Large intestine (tissue), 3 donors: Measurements from ENCODE around the gene RTP3. TPM values are rescaled to one million over a fixed set of nuclear protein-coding genes. Genes with fewer than 3 reads are reported as not detected.
A peak's percentile ranks its signal among the peaks of the same experiment; 100 is the strongest.

Experiments
- DNase-seq, 2 donors: peaks; one replicate each; pipeline versions ENCODE4 v3.0.0 to v3.0.0-alpha.2; 2013
- H3K27ac ChIP-seq: one replicate; pipeline ENCODE4 v1.5.1; 2013; ENCODE audit warnings: low read length
- H3K27me3 ChIP-seq: 2 replicates; pipeline ENCODE4 v1.6.1; 2013; ENCODE audit warnings: low read length; ENCODE audit not compliant: control insufficient read depth, insufficient read depth
- H3K36me3 ChIP-seq: 2 replicates; pipeline ENCODE4 v1.6.1; 2013; ENCODE audit warnings: low read length; ENCODE audit not compliant: control insufficient read depth, insufficient read depth
- H3K4me1 ChIP-seq: one replicate; pipeline ENCODE4 v1.6.1; 2013; ENCODE audit warnings: low read length; ENCODE audit not compliant: control insufficient read depth, insufficient read depth
- H3K4me3 ChIP-seq: one replicate; pipeline ENCODE4 v1.5.1; 2013; ENCODE audit warnings: low read length
- H3K9me3 ChIP-seq: one replicate; pipeline ENCODE4 v1.6.1; 2013; ENCODE audit warnings: mild to moderate bottlenecking, low read depth, low read length, moderate library complexity; ENCODE audit not compliant: control insufficient read depth
- WGBS: methylation state at CpG from one replicate; pipeline ENCODE4 v1.1.5; 2013; ENCODE audit warnings: low lambda C conversion rate; ENCODE audit not compliant: insufficient coverage; 5-methylcytosine and 5-hydroxymethylcytosine counted together
- polyA plus RNA-seq: library from polyadenylated mRNA; unstranded; fragments of 120-200 nt; gene quantifications from one replicate; pipeline ENCODE4 v1.2.1, GENCODE V29; 2013

RTP3 gene
- polyA plus RNA-seq, 1 donor: not detected

- H3K27me3 ChIP-seq: no peaks in the 10 kb centered on the region
- no peaks in the 10 kb centered on the region for H3K36me3 ChIP-seq
- DNase-seq: no peak
- H3K27ac ChIP-seq: no peak overlapping the region
- H3K4me3 ChIP-seq: no peak overlapping the region
- H3K9me3 ChIP-seq: no peaks in the 10 kb centered on the region
- WGBS: 100% methylated on average over 1 of the region's 4 CpGs
- peaks cover 53% of the 10 kb centered on the region for H3K4me1 ChIP-seq
Observed at GRCh38 chr3:46481636-46482035, 16.1 kb upstream of the RTP3 start.

GRCh38 chr3:46482632-46483350 lies 15.0 kb upstream of the RTP3 start:
- H3K4me3 ChIP-seq: no peak overlapping the region
- WGBS: no CpG with 5 or more reads among the region's 1 CpG
- peaks cover 54% of the 10 kb centered on the region for H3K4me1 ChIP-seq
- no peak for DNase-seq
- H3K27ac ChIP-seq: no peak overlapping the region
- H3K9me3 ChIP-seq: no peaks in the 10 kb centered on the region
- H3K27me3 ChIP-seq: no peaks in the 10 kb centered on the region
- no peaks in the 10 kb centered on the region for H3K36me3 ChIP-seq

- H3K27ac ChIP-seq: peak overlapping the region; percentile 93
- H3K4me3 ChIP-seq: no peak overlapping the region
- peaks cover 50% of the 10 kb centered on the region for H3K4me1 ChIP-seq
- H3K9me3 ChIP-seq: no peaks in the 10 kb centered on the region
- WGBS: no CpG with 5 or more reads among the region's 2 CpGs
- H3K27me3 ChIP-seq: no peaks in the 10 kb centered on the region
- DNase-seq: no peak
- no peaks in the 10 kb centered on the region for H3K36me3 ChIP-seq
Observed at GRCh38 chr3:46483825-46484224, 14.0 kb upstream of the RTP3 start.

DNA sequence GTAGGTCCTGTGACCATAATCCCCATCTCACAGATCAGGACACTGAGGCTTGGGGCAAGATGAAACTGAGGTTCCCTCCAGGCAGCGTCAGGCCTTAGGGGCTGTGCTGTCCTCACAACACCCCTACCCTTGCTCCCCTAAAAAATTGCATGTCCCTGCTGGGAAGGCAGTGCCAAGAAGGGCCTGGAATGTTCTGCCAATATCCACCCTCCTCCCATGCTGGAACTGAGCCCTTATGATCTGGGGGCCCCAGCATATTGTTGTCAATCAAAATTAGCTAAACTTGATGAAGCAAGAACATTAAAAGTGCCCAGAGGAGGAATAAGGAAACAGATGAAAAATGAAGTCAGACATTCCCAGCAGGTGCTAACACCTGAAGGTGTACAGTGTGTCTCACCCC lies 13.4 kb upstream of the RTP3 start:
- no peak overlapping the region for H3K4me3 ChIP-seq
- no peak for DNase-seq
- no peaks in the 10 kb centered on the region for H3K27me3 ChIP-seq
- no peaks in the 10 kb centered on the region for H3K9me3 ChIP-seq
- WGBS: no CpG with 5 or more reads among the region's 1 CpG
- no peaks in the 10 kb centered on the region for H3K36me3 ChIP-seq
- H3K27ac ChIP-seq: peak overlapping the region; percentile 93
- peaks cover 53% of the 10 kb centered on the region for H3K4me1 ChIP-seq

- H3K9me3 ChIP-seq: no peaks in the 10 kb centered on the region
- peak overlapping the region; percentile 93 for H3K27ac ChIP-seq
- no peaks in the 10 kb centered on the region for H3K36me3 ChIP-seq
- H3K4me1 ChIP-seq: peaks cover 53% of the 10 kb centered on the region
- H3K4me3 ChIP-seq: no peak overlapping the region
- peak; percentile 83 to 90 for DNase-seq
- no CpG with 5 or more reads among the region's 10 CpGs for WGBS
- H3K27me3 ChIP-seq: no peaks in the 10 kb centered on the region
Observed at GRCh38 chr3:46484911-46485778, 12.6 kb upstream of the RTP3 start.

DNA sequence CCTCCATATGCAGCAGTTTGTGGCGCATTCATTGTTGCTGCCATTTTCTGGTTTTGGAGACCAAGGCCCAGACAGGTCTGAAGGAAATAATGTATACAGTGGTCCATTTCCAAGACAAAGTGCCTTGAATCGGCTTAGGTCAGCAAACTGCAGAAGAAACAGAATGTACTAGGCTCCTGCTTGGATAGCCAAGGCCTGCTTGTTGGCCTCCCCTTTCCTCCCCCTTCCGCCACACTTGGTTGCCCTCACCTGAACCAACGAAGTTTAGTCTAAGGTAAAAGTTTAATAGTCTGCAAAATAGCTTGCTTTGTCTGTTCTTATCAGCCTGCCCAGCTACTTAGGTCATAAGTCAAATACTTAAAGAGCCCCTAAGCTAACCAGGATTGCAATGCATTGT lies 12.0 kb upstream of the RTP3 start:
- Histone ChIP-seq H3K4me3 (no peak overlapping the region), H3K4me1 (peaks cover 50% of the 10 kb centered on the region), H3K9me3 (no peaks in the 10 kb centered on the region), H3K27ac (peak overlapping the region; percentile 93), H3K27me3 (no peaks in the 10 kb centered on the region), H3K36me3 (no peaks in the 10 kb centered on the region)
- 0% methylated on average over 1 of the region's 4 CpGs for WGBS
- peak in 1 of 2 donors; percentile 54 for DNase-seq

DNA sequence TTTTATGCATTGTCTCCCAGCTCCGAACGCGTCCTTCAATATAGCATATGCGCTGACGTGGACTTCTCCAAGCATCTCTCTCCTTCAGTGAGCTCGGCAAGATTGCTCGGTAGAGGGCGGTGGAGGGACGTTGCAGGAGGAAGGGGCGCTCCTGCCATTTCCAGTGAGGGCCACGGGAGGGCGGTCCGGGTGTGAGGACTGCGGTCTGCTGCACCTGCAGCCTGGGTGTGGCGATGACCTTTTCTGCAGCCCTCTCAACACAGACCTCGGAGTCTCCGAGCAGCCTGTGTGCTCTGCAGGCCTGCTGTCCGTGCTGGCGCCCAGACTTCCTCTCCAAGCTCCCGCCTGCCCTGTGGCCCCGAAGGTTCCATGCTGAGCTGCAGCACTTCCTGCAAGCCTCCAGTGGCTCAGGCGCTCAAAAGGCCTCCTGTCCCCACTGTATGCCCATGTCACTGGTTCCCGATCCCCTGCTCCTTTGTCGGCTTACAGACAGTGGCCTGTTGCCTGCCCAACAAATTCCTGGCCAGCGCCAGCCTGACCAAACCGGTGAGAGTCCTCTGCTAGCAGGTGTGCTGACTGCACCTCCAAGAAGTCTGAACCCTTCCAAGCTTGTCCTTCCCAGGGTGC lies 8.9 kb upstream of the RTP3 start:
- Histone ChIP-seq H3K27ac (no peak overlapping the region), H3K36me3 (no peaks in the 10 kb centered on the region)
- no CpG with 5 or more reads among the region's 26 CpGs for WGBS

DNA sequence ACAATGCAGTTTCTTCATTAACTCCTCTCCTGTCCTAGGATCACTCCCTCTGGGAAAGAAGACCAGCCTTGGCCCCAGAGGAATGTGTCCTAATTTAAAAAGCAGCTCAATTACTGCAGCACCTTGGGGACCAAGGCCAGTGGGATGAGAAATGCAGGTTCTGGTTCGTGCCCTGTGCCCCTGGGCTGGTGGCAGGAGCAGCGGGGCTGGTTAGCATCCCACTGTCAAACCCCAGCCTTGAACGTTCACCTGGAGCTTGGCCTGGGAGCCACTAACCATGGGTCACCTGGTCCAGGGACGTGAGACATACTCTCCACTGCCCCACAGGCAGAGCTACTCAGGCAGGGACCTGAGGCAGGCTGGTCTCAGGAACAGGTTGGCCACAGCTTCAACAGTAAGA lies 8.4 kb upstream of the RTP3 start:
- Histone ChIP-seq H3K27me3 (no peaks in the 10 kb centered on the region), H3K4me3 (no peak overlapping the region), H3K27ac (no peak overlapping the region), H3K4me1 (peaks cover 31% of the 10 kb centered on the region), H3K36me3 (no peaks in the 10 kb centered on the region), H3K9me3 (no peaks in the 10 kb centered on the region)
- WGBS: no CpG with 5 or more reads among the region's 4 CpGs
- no peak for DNase-seq

More for the DNA sequence above, 8.9 kb upstream of the RTP3 start:
- peaks cover 37% of the 10 kb centered on the region for H3K4me1 ChIP-seq
- peak; percentile 90 to 91 for DNase-seq
- H3K9me3 ChIP-seq: no peaks in the 10 kb centered on the region
- H3K27me3 ChIP-seq: no peaks in the 10 kb centered on the region
- H3K4me3 ChIP-seq: no peak overlapping the region

DNA sequence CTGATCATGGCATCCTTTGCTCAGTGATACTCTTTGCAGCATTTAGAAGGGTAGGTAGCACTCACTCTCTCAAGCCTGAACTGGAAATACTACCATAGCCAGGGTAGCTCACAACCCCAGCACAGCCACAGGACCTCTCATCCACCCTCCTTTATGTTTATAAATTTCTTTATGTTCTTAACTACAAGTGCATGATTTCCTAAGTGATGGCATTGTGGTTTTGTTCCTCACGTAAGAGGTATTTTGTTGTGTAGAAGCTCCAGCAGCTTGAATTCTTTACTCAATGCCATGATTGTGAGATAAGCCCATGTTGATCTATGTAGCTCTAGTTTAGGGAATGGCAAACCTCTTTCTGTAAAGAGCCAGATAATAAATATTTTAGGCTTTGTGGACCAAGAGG lies 7.9 kb upstream of the RTP3 start:
- 71% methylated on average over 1 of the region's 1 CpG for WGBS
- no peak for DNase-seq
- Histone ChIP-seq H3K9me3 (no peaks in the 10 kb centered on the region), H3K4me3 (no peak overlapping the region), H3K4me1 (peaks cover 26% of the 10 kb centered on the region), H3K36me3 (no peaks in the 10 kb centered on the region), H3K27ac (no peak overlapping the region), H3K27me3 (no peaks in the 10 kb centered on the region)

DNA sequence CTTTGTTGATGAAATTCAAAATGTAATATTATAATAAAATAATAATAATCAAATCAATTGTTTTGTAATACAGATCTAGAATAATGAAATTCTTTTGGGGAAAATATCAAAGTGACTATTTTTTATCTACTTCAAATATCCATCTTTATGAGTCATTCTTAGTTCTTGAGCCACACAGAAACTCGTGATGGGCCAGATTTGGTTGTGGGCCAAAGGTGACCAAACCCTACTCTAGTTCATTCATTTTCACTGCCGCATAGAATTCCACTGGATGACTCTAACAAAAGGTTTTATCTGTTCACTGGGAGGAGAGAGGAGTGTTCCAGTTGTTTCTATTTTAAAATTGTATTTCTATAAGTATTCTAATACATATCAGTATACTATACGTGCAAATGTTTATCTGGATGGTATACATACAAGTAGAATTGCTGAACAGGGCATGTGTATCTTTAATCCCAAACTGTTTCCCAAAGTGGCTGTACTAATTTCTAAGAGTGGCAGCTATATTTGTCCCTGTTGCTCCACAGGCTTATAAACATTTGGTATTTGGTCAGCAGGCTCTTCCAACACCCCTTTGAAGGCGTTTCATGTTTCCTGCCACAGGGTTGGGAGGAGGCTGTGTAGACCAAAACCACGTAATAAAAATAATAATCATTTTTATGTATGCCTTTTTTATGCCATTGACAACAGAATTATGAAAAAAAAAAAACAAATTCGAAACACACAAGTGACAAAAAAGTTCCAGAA lies 7.3 kb upstream of the RTP3 start:
- H3K4me3 ChIP-seq: no peak overlapping the region
- H3K27me3 ChIP-seq: no peaks in the 10 kb centered on the region
- H3K9me3 ChIP-seq: no peaks in the 10 kb centered on the region
- WGBS: 100% methylated on average over 1 of the region's 6 CpGs
- H3K4me1 ChIP-seq: peaks cover 20% of the 10 kb centered on the region
- H3K27ac ChIP-seq: no peak overlapping the region
- no peaks in the 10 kb centered on the region for H3K36me3 ChIP-seq
- no peak for DNase-seq
